A673 (cell line): ENCODE measurements around the gene DRC7. TPM values are rescaled to one million over a fixed set of nuclear protein-coding genes. Genes with fewer than 3 reads are reported as not detected.

Source experiments
- BruUV-seq: library from RNA; stranded (reverse); fragments of 400-500 nt; replicated peaks from 2 replicates; lab custom pipeline; 2021; lab: Mats Ljungman, UMichigan
- CTCF ChIA-PET: fragments of 300-600 bp; sonication (Branson Sonifier 250); formaldehyde crosslinking; loops from one replicate; lab custom pipeline; 2022; ENCODE audit warnings: antibody characterized with exemption; lab: Charles Lee
- POLR2A ChIA-PET: fragments of 300-600 bp; sonication (Branson Sonifier 250); formaldehyde crosslinking; loops from one replicate; lab custom pipeline; 2022; ENCODE audit warnings: antibody characterized with exemption; ENCODE audit not compliant: low non-redundant PET; lab: Charles Lee
- DNase-seq: peaks from one replicate; pipeline ENCODE4 v3.0.0-alpha.2; 2015; ENCODE audit warnings: low spot score
- H3K27ac ChIP-seq: fragments of 200-600 bp; sonication (generic); 2 replicates; pipeline ENCODE4 v1.5.1; 2016; ENCODE audit warnings: mixed run types, low read depth, mild to moderate bottlenecking, mixed read lengths, antibody characterized with exemption, low read length; ENCODE audit not compliant: poor library complexity, severe bottlenecking
- H3K27me3 ChIP-seq: fragments of 200-600 bp; sonication (generic); replicated peaks from 2 replicates; pipeline ENCODE4 v1.6.1; 2017; ENCODE audit warnings: mixed run types, low read depth, mild to moderate bottlenecking, mixed read lengths, antibody characterized with exemption, low read length; ENCODE audit not compliant: insufficient read depth, poor library complexity
- H3K36me3 ChIP-seq: fragments of 200-600 bp; sonication (generic); 2 replicates; pipeline ENCODE4 v1.6.1; 2016; ENCODE audit warnings: mixed run types, mild to moderate bottlenecking, mixed read lengths, antibody characterized with exemption, low read length; ENCODE audit not compliant: insufficient read depth, poor library complexity, severe bottlenecking
- H3K4me1 ChIP-seq: fragments of 200-600 bp; sonication (generic); 2 replicates; pipeline ENCODE4 v1.6.1; 2017; ENCODE audit warnings: mixed run types, mild to moderate bottlenecking, mixed read lengths, antibody characterized with exemption, low read length; ENCODE audit not compliant: insufficient read depth, poor library complexity, severe bottlenecking
- H3K4me3 ChIP-seq: fragments of 200-600 bp; sonication (generic); 2 replicates; pipeline ENCODE4 v1.5.1; 2016; ENCODE audit warnings: low read depth, mixed run types, mild to moderate bottlenecking, mixed read lengths, low read length; ENCODE audit not compliant: poor library complexity, severe bottlenecking
- H3K9me3 ChIP-seq: fragments of 200-600 bp; sonication (generic); 2 replicates; pipeline ENCODE4 v1.6.1; 2016; ENCODE audit warnings: mixed run types, low read depth, mild to moderate bottlenecking, mixed read lengths, antibody characterized with exemption, low read length; ENCODE audit not compliant: poor library complexity, severe bottlenecking
- EZH2 ChIP-seq: fragments of 200-600 bp; sonication (generic); IDR thresholded peaks from 2 replicates; pipeline ENCODE4 v1.6.1; 2017; ENCODE audit warnings: borderline replicate concordance, low read depth, mild to moderate bottlenecking, mixed read lengths, antibody characterized with exemption, low read length; ENCODE audit not compliant: poor library complexity, severe bottlenecking
- intact Hi-C: fragments of 100-400 bp; cut with micrococcal nuclease; formaldehyde crosslinking; loops from one replicate; pipeline ENCODE4 v1.10.0; 2022; ENCODE audit not compliant: unreplicated experiment
- total RNA-seq: library from RNA; stranded (reverse); gene quantifications from 2 replicates; pipeline ENCODE4 v1.2.3, GENCODE V29; 2021
- TF ChIP-seq, protein P1 (sequence below): fragments of 300-800, 200-600 bp; sonication (generic); conservative IDR thresholded peaks from 2 replicates; pipeline ENCODE4 v1.5.1; 2017; ENCODE audit warnings: low read depth, mild to moderate bottlenecking, antibody characterized with exemption, low read length, moderate library complexity, mixed read lengths

DRC7 gene
- total RNA-seq, 1 experiment from 2014 or later = not detected

DNA sequence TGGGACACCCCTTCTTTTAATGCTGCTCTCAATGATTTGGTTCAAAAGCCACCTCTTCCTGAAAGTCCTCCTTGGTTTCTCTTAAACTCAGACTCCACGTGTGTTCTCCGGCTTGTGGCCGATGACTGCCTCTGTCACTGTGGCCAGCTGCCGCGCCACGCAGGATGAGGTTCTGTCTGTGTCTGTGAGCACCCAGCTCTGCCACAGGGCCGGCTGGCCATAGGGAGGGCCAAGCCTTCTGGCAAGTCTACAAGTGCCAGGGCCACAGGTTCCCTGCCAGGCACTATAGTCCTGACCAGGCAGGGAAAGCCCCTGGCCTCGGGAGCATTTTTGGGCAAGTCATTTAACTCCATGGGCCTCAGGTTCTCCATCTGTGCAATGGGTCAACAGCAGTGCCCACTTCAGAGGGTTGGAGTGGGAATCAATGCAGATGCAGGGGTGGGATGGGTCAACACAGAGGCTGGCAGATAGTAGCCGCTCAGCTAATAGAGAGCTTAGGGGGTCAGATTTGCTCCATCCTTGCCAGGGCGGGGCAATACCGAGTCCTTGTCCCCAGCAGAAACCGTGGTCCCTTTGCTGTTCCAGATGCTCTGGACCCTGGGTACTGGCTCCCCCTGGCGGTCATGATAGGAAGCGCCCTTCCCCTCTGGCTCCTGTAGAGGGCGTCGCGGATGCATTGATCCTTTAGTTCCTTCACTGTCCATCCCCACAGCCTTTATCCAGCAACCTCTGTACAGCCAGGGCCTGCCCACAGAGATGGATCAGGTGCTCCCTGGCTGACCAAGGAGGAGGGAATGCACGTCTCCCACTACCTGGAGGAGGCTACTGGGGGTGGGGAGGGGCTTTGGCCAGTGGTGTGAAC, 45.8 kb upstream of the DRC7 start:
- peak; percentile 87 for DNase-seq
- Histone ChIP-seq H3K27ac (no peak overlapping the region), H3K4me1 (no peaks in the 10 kb centered on the region), H3K27me3 (no peaks in the 10 kb centered on the region), H3K36me3 (no peaks in the 10 kb centered on the region), H3K4me3 (no peak overlapping the region), H3K9me3 (no peaks in the 10 kb centered on the region)
- CTCF ChIA-PET = interaction anchor here (0.5 kb wide), 1 partner anchor 320 kb away, joined by 6 read pairs; no protein-coding TSS in a partner anchor
- BruUV-seq = no TSS peak
- POLR2A ChIA-PET = no interaction called here
- intact Hi-C loops = loop anchor here (1.0 to 5.0 kb wide), 4 partner anchors 58 to 363 kb away; no protein-coding TSS in a partner anchor
- TF ChIP-seq EZH2 = no peak
- TF ChIP-seq, protein P1, sequence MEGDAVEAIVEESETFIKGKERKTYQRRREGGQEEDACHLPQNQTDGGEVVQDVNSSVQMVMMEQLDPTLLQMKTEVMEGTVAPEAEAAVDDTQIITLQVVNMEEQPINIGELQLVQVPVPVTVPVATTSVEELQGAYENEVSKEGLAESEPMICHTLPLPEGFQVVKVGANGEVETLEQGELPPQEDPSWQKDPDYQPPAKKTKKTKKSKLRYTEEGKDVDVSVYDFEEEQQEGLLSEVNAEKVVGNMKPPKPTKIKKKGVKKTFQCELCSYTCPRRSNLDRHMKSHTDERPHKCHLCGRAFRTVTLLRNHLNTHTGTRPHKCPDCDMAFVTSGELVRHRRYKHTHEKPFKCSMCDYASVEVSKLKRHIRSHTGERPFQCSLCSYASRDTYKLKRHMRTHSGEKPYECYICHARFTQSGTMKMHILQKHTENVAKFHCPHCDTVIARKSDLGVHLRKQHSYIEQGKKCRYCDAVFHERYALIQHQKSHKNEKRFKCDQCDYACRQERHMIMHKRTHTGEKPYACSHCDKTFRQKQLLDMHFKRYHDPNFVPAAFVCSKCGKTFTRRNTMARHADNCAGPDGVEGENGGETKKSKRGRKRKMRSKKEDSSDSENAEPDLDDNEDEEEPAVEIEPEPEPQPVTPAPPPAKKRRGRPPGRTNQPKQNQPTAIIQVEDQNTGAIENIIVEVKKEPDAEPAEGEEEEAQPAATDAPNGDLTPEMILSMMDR = peak; percentile 100

DNA sequence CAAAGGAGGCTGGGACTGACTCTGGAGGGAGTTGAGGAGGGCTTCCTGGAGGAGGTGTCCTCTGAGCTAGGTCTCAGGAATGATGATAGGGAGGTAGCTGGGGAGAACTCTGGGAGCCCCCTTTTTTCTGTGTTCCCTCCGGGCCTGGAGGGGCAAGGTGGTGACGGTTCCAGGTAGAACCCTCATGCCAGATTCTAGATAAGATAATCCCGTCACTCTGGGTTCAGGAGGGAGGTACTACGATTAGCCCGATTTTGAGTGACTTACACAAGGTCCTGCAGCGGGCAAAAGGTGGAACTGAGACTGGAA, 45.2 kb upstream of the DRC7 start:
- intact Hi-C loops = loop anchor here (1.0 to 5.0 kb wide), 4 partner anchors 58 to 363 kb away; no protein-coding TSS in a partner anchor
- TF ChIP-seq, protein P1 = no peak
- no peak for TF ChIP-seq EZH2
- DNase-seq = no peak
- H3K4me3 ChIP-seq = no peak overlapping the region
- ChIA-PET POLR2A (no interaction called here), CTCF (no interaction called here)
- H3K36me3 ChIP-seq = no peaks in the 10 kb centered on the region
- H3K27ac ChIP-seq = no peak overlapping the region
- H3K27me3 ChIP-seq = no peaks in the 10 kb centered on the region
- BruUV-seq = no TSS peak
- H3K4me1 ChIP-seq = no peaks in the 10 kb centered on the region
- no peaks in the 10 kb centered on the region for H3K9me3 ChIP-seq

DNA sequence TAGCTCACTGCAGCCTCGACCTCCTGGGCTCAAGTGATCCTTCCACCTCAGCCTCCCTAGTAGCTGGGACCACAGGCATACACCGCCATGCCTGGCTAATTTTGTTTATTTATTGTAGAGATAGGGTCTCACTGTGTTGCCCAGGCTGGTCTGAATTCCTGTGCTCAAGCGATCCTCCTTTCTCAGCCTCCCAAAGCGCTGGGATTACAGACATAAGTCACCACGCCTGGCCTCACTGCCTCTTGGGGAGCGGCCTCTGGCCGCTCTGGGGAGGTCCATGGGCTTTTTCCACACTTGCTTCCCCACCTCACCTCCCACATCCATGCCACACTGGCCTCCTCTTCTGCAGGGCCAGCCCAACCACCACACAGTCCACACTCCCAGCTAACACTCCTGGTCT, 44.8 kb upstream of the DRC7 start:
- DNase-seq = no peak
- no TSS peak for BruUV-seq
- H3K36me3 ChIP-seq = no peaks in the 10 kb centered on the region
- no peaks in the 10 kb centered on the region for H3K27me3 ChIP-seq
- H3K9me3 ChIP-seq = no peaks in the 10 kb centered on the region
- ChIA-PET POLR2A (no interaction called here), CTCF (interaction anchor here (0.7 kb wide), 1 partner anchor 133 kb away, joined by 3 read pairs; no protein-coding TSS in a partner anchor)
- H3K4me1 ChIP-seq = no peaks in the 10 kb centered on the region
- no peak overlapping the region for H3K27ac ChIP-seq
- H3K4me3 ChIP-seq = no peak overlapping the region
- TF ChIP-seq, protein P1 = no peak
- no peak for TF ChIP-seq EZH2
- intact Hi-C loops = loop anchor here (1.0 to 5.0 kb wide), 4 partner anchors 59 to 362 kb away; no protein-coding TSS in a partner anchor
